Fibroblast of lung (primary cell): ENCODE data around the gene CACNG7. TPM values are rescaled to one million over a fixed set of nuclear protein-coding genes. Genes with fewer than 3 reads are reported as not detected.
A peak's percentile ranks its signal among the peaks of the same experiment; 100 is the strongest.

Source experiments
- DNase-seq, 2 donors: peaks; one replicate each; pipeline versions ENCODE4 v3.0.0 to v3.0.0-alpha.2; 2010; ENCODE audit warnings: low read depth in 2 of 2
- H2AFZ ChIP-seq: 2 replicates; pipeline ENCODE4 v1.5.1; 2012; ENCODE audit warnings: low read length, control low read depth, inconsistent platforms
- H3K27ac ChIP-seq: 2 replicates; pipeline ENCODE4 v1.5.1; 2011; ENCODE audit warnings: low read length, control low read depth; ENCODE audit not compliant: insufficient read depth
- H3K27me3 ChIP-seq: 2 replicates; pipeline ENCODE4 v1.5.1; 2011; ENCODE audit warnings: mild to moderate bottlenecking, low read length; ENCODE audit not compliant: control insufficient read depth, insufficient read depth
- H3K36me3 ChIP-seq: 2 replicates; pipeline ENCODE4 v1.5.1; 2011; ENCODE audit warnings: low read length; ENCODE audit not compliant: control insufficient read depth, insufficient read depth
- H3K4me1 ChIP-seq: 2 replicates; pipeline ENCODE4 v1.5.1; 2011; ENCODE audit warnings: low read length; ENCODE audit not compliant: control insufficient read depth, insufficient read depth; ENCODE audit errors: extremely low read depth
- H3K4me2 ChIP-seq: 2 replicates; pipeline ENCODE4 v1.5.1; 2011; ENCODE audit warnings: low read length, control low read depth; ENCODE audit not compliant: insufficient read depth; ENCODE audit errors: extremely low read depth
- H3K4me3 ChIP-seq, 4 experiments: fragments of 200-600 bp in 1 of 4; sonication (generic) in 1 of 4; replicated peaks in 1 of 4; 2 replicates each; pipeline ENCODE4 v1.5.1; 2011 to 2016; ENCODE audit warnings: low read length in 4 of 4, low read depth in 3 of 4, mild to moderate bottlenecking in 3 of 4, control low read depth in 2 of 4, inconsistent platforms in 1 of 4, mixed read lengths in 1 of 4; ENCODE audit not compliant: insufficient read depth in 1 of 4; ENCODE audit errors: control extremely low read depth in 1 of 4
- H3K79me2 ChIP-seq: 2 replicates; pipeline ENCODE4 v1.5.1; 2012; ENCODE audit warnings: mild to moderate bottlenecking, low read length, inconsistent platforms; ENCODE audit not compliant: control insufficient read depth, insufficient read depth
- H3K9ac ChIP-seq: 2 replicates; pipeline ENCODE4 v1.5.1; 2011; ENCODE audit warnings: mild to moderate bottlenecking, low read length, control low read depth; ENCODE audit not compliant: insufficient read depth
- H3K9me3 ChIP-seq: 2 replicates; pipeline ENCODE4 v1.5.1; 2012; ENCODE audit warnings: low read depth, low read length; ENCODE audit not compliant: control insufficient read depth, insufficient read depth
- H4K20me1 ChIP-seq: 2 replicates; pipeline ENCODE4 v1.5.1; 2011; ENCODE audit warnings: low read length; ENCODE audit not compliant: control insufficient read depth, insufficient read depth; ENCODE audit errors: extremely low read depth
- EZH2 ChIP-seq: IDR thresholded peaks from 2 replicates; pipeline ENCODE4 v1.5.1; 2012; ENCODE audit warnings: low read length, control low read depth, mild to moderate bottlenecking; ENCODE audit errors: missing control alignments
- polyA plus RNA-seq, 2 donors: library from polyadenylated mRNA; depleted of rRNA in 1 of 2; stranded (reverse) in 1 of 2; unstranded in 1 of 2; fragments of >200 nt; gene quantifications; 2 replicates each; pipeline ENCODE4 v1.2.1, GENCODE V29; 2011 to 2012; ENCODE audit warnings: missing spikeins in 1 of 2
- total RNA-seq: library from RNA; depleted of rRNA; stranded (reverse); fragments of >200 nt; gene quantifications from 2 replicates; pipeline ENCODE4 v1.2.1, GENCODE V29; 2014
- TF ChIP-seq, protein P1 (sequence below), 2 donors: IDR thresholded peaks in 1 of 2; conservative IDR thresholded peaks in 1 of 2; 1 replicate in 1 of 2; 2 replicates in 1 of 2; pipeline ENCODE4 v1.5.1; 2011 to 2012; ENCODE audit warnings: low read length in 2 of 2, control low read depth in 1 of 2, inconsistent platforms in 1 of 2, low read depth in 1 of 2, mild to moderate bottlenecking in 1 of 2

CACNG7 gene
- total and polyA plus RNA-seq, 2 donors (not counting 1 experiment from before 2014, with no cell fraction given) = 0.17 to 0.68 TPM

DNA sequence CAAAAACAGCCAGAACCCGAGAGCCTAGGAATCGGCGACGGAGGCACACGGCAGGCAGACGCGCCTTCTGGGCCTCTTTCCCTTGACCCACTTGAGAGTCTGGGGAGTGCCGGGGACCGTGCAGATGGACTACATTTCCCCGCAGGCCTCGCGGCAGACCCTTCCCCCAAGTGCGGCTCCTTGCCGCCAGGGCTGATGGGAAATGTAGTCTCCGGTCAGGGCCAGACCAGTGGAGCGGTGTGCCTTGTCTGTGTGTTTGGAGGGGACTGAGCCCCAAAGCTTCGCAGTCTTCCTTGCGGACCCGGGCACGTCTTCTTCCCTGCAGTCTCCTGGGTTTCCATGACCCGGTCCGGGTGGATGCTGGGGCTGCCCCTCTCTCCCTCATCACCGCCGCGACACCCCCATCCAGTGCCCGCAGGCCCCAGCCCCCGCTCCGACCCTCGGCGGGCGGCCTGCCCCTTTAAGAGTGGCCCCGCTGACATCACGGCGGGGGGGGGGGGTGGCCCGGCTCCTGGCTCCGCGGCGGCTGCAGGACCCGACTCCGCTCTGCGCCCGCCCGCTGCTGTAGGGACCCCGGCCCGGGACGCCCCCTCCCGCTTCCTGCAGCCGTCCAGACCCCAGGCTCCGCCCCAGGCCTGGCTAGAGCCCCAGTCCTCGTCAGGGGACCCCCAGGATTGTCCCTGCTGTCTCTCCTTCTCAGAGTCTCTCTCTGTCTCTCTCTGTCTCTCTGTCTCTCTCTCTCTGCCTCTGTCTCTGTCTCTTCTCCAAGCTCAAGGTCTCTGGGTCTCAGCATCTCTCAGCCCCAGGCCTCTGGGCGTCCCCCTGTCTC lies 758 bp upstream of the CACNG7 start:
- DNase-seq = peak; percentile 40 to 51
- H3K4me2 ChIP-seq = peak overlapping the region; percentile 65
- peaks cover 18% of the 10 kb centered on the region for H3K27me3 ChIP-seq
- no peaks in the 10 kb centered on the region for H3K9me3 ChIP-seq
- no peaks in the 10 kb centered on the region for H3K79me2 ChIP-seq
- peak overlapping the region; percentile 6 to 35 (median 22) for H3K4me3 ChIP-seq
- no peak overlapping the region for H3K9ac ChIP-seq
- H4K20me1 ChIP-seq = no peaks in the 10 kb centered on the region
- no peaks in the 10 kb centered on the region for H3K36me3 ChIP-seq
- H3K4me1 ChIP-seq = no peaks in the 10 kb centered on the region
- no peak overlapping the region for H2AFZ ChIP-seq
- TF ChIP-seq, protein P1, sequence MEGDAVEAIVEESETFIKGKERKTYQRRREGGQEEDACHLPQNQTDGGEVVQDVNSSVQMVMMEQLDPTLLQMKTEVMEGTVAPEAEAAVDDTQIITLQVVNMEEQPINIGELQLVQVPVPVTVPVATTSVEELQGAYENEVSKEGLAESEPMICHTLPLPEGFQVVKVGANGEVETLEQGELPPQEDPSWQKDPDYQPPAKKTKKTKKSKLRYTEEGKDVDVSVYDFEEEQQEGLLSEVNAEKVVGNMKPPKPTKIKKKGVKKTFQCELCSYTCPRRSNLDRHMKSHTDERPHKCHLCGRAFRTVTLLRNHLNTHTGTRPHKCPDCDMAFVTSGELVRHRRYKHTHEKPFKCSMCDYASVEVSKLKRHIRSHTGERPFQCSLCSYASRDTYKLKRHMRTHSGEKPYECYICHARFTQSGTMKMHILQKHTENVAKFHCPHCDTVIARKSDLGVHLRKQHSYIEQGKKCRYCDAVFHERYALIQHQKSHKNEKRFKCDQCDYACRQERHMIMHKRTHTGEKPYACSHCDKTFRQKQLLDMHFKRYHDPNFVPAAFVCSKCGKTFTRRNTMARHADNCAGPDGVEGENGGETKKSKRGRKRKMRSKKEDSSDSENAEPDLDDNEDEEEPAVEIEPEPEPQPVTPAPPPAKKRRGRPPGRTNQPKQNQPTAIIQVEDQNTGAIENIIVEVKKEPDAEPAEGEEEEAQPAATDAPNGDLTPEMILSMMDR (conservative IDR thresholded peaks at IDR 0.05 in 1 of 2, IDR thresholded peaks at IDR 0.05 in 1 of 2; ENCODE audit: low read depth in 1 of 2, low read length in 2 of 2) = no peak
- peak; percentile 45 for TF ChIP-seq EZH2
- H3K27ac ChIP-seq = no peak overlapping the region

DNA sequence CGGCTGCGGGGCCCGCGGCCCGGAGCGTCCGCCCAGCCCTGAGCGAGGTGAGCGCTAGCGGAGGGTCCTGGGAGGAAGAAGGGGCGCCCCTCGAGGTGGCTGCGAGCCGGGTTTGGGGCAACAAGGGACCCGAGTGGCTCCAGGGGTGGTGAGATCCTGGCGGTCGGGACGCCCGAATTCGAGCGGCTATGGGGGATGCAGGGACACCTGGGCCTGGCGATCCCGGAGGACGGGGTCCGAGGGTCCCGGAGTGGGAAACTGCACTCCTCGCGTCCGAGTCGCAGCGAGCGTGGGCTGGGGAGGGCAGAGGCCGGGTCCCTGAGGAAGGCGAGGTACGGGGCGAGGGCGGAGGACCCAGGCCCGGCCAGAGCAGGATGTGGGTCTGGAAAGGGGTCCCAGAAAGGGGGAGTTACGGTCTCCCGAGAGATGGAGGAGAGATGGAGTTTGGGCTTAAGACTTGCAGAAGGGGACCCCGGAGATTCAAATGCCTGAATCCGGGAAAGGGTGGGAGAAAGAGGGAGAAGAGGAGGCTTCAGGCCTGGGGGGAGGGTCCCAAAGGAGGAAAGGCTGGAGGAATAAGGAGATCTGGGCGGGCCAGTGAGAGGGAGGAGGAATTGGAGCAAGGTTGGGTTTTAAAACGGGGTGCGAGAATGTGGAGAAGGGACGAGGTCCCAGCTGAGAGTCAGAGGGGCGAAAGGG lies 542 bp downstream of the CACNG7 start:
- no peak overlapping the region for H2AFZ ChIP-seq

DNA sequence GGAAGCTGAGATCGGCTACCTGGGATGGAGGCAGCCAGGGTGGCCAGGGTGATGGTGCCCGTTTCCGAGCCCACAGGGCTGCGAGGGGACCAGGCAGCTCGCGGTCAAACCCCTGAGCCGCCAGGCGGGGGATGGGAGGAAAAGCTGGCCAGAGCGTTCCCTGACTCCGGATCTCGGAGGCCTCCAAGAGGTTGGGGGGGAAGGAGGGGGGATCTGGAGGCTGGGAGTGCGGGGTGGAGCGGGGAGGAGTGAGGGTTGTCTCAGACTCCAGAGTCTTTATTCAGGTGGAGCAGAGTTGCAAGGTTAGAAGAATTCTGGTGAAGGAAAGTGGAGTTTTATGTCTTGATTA lies 1.1 kb downstream of the CACNG7 start:
- no peaks in the 10 kb centered on the region for H4K20me1 ChIP-seq
- no peak for DNase-seq
- no peak overlapping the region for H3K4me2 ChIP-seq
- no peaks in the 10 kb centered on the region for H3K36me3 ChIP-seq
- H3K27ac ChIP-seq = no peak overlapping the region
- no peak overlapping the region for H3K4me3 ChIP-seq
- H3K27me3 ChIP-seq = peaks cover 18% of the 10 kb centered on the region
- H3K9me3 ChIP-seq = no peaks in the 10 kb centered on the region
- TF ChIP-seq, protein P1 (conservative IDR thresholded peaks at IDR 0.05 in 1 of 2, IDR thresholded peaks at IDR 0.05 in 1 of 2; ENCODE audit: low read depth in 1 of 2, low read length in 2 of 2) = no peak
- no peak for TF ChIP-seq EZH2
- no peaks in the 10 kb centered on the region for H3K4me1 ChIP-seq
- no peak overlapping the region for H3K9ac ChIP-seq
- no peaks in the 10 kb centered on the region for H3K79me2 ChIP-seq
- H2AFZ ChIP-seq = no peak overlapping the region

More for the DNA sequence above, 542 bp downstream of the CACNG7 start:
- Histone ChIP-seq H3K27ac (no peak overlapping the region), H3K36me3 (no peaks in the 10 kb centered on the region), H3K9me3 (no peaks in the 10 kb centered on the region), H3K27me3 (peaks cover 18% of the 10 kb centered on the region), H3K4me1 (no peaks in the 10 kb centered on the region), H3K9ac (no peak overlapping the region), H3K79me2 (no peaks in the 10 kb centered on the region), H3K4me2 (peak overlapping the region; percentile 35), H4K20me1 (no peaks in the 10 kb centered on the region), H3K4me3 (peak overlapping the region in 3 of 4 experiments; percentile 6 to 32 (median 23))
- TF ChIP-seq, protein P1 (conservative IDR thresholded peaks at IDR 0.05 in 1 of 2, IDR thresholded peaks at IDR 0.05 in 1 of 2; ENCODE audit: low read depth in 1 of 2, low read length in 2 of 2) = no peak
- TF ChIP-seq EZH2 = peak; percentile 95
- DNase-seq = no peak
